Left lobe of liver (tissue), 2 donors: Measurements from ENCODE around the gene CHIC2. TPM values are rescaled to one million over a fixed set of nuclear protein-coding genes. Genes with fewer than 3 reads are reported as not detected.
"Not testable (repeated sequence)": the region's sequence is repeated elsewhere in the genome, so short reads cannot be mapped to it uniquely, and the experiment has no call there.

ENCODE experiments used
- ATAC-seq: fragments of 200-7000 bp; cut with Tn5 transposase; one replicate; pipeline ENCODE4 v1.9.1; 2020; ENCODE audit warnings: mild to moderate bottlenecking, moderate library complexity
- DNase-seq: peaks from one replicate; pipeline ENCODE4 v3.0.0-alpha.2; 2020; ENCODE audit warnings: low spot score
- total RNA-seq: library from RNA; stranded (reverse); gene quantifications from one replicate; pipeline ENCODE4 v1.2.1, GENCODE V29; 2021
- donor health status: DM: no; HTN: no; CAD: no; lungs with moderate emphysema.
- donor health status: DM: no; HTN: yes; CAD: no.

The CHIC2 gene
- 9.6 TPM for total RNA-seq

GRCh38 chr4:54064317-54065111 lies at the start of gene CHIC2:
Gene CHIC2 (minus strand): TSS chr4:54064605. CDS start chr4:54064300, 305 bp downstream.
- peak; percentile 93 for ATAC-seq
- peak; percentile 97 for DNase-seq

- not testable (repeated sequence) for DNase-seq, ATAC-seq
Observed at GRCh38 chr4:54113206-54113605, 48.8 kb upstream of the CHIC2 start.

- no peak for DNase-seq
- peak; percentile 67 for ATAC-seq
Observed at GRCh38 chr4:54110019-54110416, 45.6 kb upstream of the CHIC2 start.

DNA sequence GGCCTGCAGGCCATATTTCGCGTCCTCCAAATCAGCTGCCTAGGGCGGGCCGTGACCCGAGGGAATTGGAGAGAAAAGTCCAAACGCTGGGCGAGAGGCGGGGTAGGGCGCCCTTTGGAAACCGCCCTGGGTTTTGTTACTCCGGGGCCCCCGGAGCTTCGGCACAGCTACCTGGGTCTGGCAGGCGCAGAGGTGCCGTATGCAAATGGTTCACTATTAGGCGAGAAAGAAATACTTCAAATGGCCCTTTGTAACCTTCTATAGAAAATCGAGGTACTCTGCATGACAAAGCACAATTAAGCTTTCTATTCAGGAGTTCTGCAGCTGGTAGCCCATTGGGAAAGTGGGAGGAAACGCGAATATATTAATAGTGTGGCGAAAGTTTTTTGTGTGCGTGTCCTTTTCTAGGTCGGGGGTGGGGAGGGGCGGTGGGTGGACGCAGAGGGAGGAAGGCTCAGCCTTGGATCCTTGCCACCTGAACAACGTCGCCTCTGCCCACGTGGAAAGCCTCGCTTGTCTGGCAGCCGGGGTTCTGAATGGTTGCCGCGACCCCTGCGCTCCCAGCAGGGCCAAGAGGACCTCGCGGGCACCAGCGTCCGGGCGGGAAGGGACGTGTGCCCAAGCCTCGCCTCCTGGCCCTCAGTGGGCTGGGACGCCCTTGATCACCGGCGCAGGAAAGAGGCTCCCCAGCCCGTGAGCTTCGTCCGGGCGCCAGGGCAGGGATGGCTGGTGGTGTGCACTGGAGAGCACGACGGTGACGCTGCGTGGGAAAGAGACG lies 45.0 kb upstream of the CHIC2 start:
- ATAC-seq, result peak; percentile 85
- peak; percentile 73 for DNase-seq

DNA sequence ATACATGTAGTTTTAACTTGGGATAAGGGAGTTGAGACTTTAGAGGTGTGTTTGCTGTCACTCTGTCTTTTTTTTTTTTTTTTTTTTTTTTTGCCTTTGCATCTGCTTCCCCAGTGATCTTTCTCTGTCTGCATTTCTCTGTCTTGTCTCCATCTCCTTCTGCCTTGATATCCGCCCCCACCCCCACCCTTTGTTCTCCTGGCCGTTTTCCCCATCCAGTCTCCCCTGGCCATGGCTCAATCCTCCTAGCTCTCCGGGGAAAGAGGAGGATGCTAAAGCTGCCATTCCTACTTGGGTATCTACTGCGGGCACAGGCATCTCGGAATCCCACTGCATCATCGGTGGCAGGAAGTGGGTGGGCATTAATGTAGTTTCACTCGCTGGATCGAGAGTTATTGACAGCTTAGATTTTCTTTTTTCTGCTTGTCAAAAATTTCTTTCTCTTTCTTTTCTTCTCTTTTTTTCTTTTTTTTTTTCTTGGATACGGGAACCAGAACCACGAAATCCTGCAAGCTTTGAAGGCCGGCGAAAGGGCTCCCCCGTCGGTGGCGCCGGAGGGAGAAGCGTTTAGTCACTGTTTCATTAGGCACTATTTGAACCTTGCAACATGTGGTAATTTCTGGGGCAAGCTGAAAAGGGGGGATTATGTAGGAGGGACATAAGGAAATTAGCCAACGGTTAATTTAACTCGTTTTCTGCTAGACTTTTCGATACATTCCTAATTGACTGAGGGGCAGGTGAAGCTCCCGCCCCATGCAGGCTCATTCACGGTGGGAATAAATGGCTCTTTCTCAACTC lies 43.7 kb upstream of the CHIC2 start:
- DNase-seq (no peak), ATAC-seq (no peak)

DNA sequence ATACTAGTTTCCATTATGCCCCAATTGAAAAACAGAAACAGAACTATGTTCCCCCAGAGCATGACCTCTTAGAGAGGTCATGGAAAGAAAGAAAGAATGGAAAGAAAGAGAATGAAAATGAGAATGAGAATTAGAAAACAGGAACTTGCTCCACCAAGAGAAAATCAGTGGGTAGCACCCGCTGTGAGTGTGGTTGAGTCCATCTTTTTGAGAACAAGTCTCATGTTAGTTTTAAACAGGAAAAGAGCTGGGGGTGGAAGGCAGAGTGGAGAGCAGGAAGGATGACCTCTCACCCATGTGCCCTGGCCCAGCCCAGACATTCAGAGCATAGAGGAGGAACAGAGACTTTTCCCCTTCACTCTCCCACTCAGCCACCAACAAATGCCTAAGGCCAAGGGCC lies 40.5 kb upstream of the CHIC2 start:
- DNase-seq (no peak), ATAC-seq (no peak)

- no peak for DNase-seq
- no peak for ATAC-seq
Observed at GRCh38 chr4:54103190-54103574, 38.8 kb upstream of the CHIC2 start.

DNA sequence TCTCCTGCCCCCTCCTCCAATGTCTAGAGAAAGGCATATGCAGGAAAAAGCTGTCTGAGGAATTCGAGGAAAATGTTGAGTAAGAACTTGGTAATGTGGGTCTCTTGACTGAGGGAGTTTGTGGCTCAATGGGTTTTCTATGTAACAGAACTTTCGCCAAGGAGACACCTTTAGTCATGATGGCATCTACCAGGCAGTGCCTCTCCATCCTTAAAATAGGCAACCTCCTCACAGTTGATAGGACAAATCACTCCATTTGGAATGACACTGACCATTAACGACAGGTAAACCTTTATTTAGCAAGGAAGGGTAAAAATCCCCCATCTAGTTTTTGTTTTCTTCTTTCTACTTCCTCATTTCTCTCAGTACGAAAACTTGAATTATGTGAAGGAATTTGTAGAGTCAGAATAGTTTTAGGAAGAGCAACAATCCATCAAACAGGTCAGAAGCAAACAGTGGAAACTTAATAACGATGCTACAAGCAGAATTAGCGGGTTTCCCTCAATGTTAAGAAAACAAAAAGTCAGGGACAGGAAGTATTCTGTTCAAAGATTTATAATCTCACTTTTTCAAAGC lies 38.2 kb upstream of the CHIC2 start:
- ATAC-seq (no peak), DNase-seq (no peak)

GRCh38 chr4:54101190-54102041 lies 37.0 kb upstream of the CHIC2 start:
- DNase-seq, result no peak
- no peak for ATAC-seq

DNA sequence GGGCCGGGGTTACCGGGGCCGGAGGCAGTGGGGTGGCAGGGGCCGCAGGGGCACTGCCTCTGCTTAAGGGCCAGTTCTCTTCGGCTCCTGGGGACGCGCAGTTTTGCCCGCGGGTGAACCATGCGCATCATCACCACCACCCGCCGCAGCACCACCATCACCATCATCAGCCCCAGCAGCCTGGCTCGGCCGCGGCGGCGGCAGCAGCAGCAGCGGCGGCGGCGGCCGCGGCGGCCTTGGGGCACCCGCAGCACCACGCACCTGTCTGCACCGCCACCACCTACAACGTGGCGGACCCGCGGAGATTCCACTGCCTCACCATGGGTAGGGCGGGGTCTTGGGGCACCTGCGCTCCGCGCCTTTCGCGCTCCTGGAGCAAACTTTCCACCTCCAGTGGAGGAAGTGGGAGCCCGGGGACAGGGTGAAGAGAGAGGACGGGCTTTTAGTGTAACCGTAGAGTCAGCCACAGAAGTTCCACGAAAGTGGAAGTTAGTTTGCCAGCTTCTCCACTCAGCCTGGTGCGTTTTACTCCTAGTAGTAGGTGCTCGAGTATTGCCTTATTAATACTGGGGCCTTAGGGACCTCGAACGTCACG lies 36.3 kb upstream of the CHIC2 start:
- DNase-seq, result no peak
- peak; percentile 25 for ATAC-seq

- DNase-seq (peak; percentile 51), ATAC-seq (peak; percentile 40)
Observed at GRCh38 chr4:54099748-54100574, 35.6 kb upstream of the CHIC2 start, which contains the start of gene GSX2. Gene GSX2 (plus strand): TSS chr4:54100163. CDS start chr4:54100345, 182 bp downstream.

- ATAC-seq, result peak; percentile 76
- no peak for DNase-seq
Observed at GRCh38 chr4:54099287-54099747, 34.9 kb upstream of the CHIC2 start.

- no peak for ATAC-seq
- no peak for DNase-seq
Observed at GRCh38 chr4:54098375-54098774, 34.0 kb upstream of the CHIC2 start.

DNA sequence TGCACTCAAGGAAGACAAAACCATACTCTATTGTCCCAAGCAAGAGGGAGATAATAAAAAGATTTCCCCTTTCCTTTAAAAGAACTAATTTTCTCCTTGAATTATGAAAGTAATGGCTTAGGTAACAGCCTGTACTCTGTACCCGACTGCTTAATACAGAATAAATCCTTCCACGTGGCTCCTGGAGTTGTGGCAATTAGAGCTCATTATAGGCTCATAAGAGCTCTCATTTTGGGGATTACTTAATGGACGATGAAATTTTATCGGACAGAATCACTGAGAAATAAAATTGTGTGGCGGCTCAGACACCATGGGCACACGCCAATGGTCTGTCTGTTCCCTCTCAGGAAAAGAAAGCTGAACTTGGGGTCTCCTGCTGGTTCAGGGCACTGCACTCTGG lies 32.7 kb upstream of the CHIC2 start:
- no peak for ATAC-seq
- no peak for DNase-seq

GRCh38 chr4:54096295-54096962 lies 32.0 kb upstream of the CHIC2 start:
- DNase-seq (no peak), ATAC-seq (no peak)

GRCh38 chr4:54095110-54095825 lies 30.9 kb upstream of the CHIC2 start:
- no peak for DNase-seq
- ATAC-seq, result no peak

- DNase-seq (no peak), ATAC-seq (no peak)
Observed at GRCh38 chr4:54094451-54094850, 30.0 kb upstream of the CHIC2 start.
